ENCODE results near the gene CEP44. TPM values are rescaled to one million over a fixed set of nuclear protein-coding genes. Genes with fewer than 3 reads are reported as not detected.

Gene CEP44
- total RNA-seq, 4 donors from 2014 or later = 3.1 to 12.9 (median 7.5) TPM

GRCh38 chr4:174349156-174349555 is 65.4 kb downstream of the CEP44 start:
- H3K27ac ChIP-seq = no peak overlapping the region
- no peaks in the 10 kb centered on the region for H3K36me3 ChIP-seq
- no peak for ATAC-seq
- no peak overlapping the region for H3K4me3 ChIP-seq
- H3K9me3 ChIP-seq = no peaks in the 10 kb centered on the region
- H3K27me3 ChIP-seq = no peaks in the 10 kb centered on the region
- H3K4me1 ChIP-seq = peaks cover 4 to 5% of the 10 kb centered on the region in 2 donors
- DNase-seq = no peak
- in situ Hi-C loops (cut with MboI; ENCODE audit: low sequenced_read_pairs in 4 of 4) (no loop called here), intact Hi-C loops (cut with DNase I; ENCODE audit: low total_unique reads) (no loop called here)
- no peak for TF ChIP-seq CTCF (IDR thresholded peaks at IDR 0.05 in 4 of 5, conservative IDR thresholded peaks at IDR 0.05 in 1 of 5)
- no peak for TF ChIP-seq POLR2A (IDR thresholded peaks at IDR 0.05)

GRCh38 chr4:174352061-174352819 is 68.5 kb downstream of the CEP44 start:
- in situ Hi-C loops (cut with MboI; ENCODE audit: low sequenced_read_pairs in 4 of 4) = loop anchor here in 2 of 4 donors (25.0 kb wide), 2 partner anchors 285 to 1185 kb away; no protein-coding TSS in a partner anchor
- ATAC-seq = peak in 1 of 2 donors; percentile 33
- no peak overlapping the region for H3K27ac ChIP-seq

GRCh38 chr4:174357321-174357720 is 73.6 kb downstream of the CEP44 start:
- in situ Hi-C loops (cut with MboI; ENCODE audit: low sequenced_read_pairs in 4 of 4) (loop anchor here in 2 of 4 donors (25.0 kb wide), 2 partner anchors 280 to 1180 kb away; no protein-coding TSS in a partner anchor), intact Hi-C loops (cut with DNase I; ENCODE audit: low total_unique reads) (no loop called here)
- H3K4me1 ChIP-seq = peaks cover 0 to 3% of the 10 kb centered on the region in 2 donors
- DNase-seq (no peak), ATAC-seq (no peak)
- no peaks in the 10 kb centered on the region for H3K27me3 ChIP-seq
- no peaks in the 10 kb centered on the region for H3K9me3 ChIP-seq
- no peak overlapping the region for H3K4me3 ChIP-seq
- no peaks in the 10 kb centered on the region for H3K36me3 ChIP-seq
- H3K27ac ChIP-seq = no peak overlapping the region
- TF ChIP-seq CTCF (IDR thresholded peaks at IDR 0.05 in 4 of 5, conservative IDR thresholded peaks at IDR 0.05 in 1 of 5) (no peak), POLR2A (IDR thresholded peaks at IDR 0.05) (no peak)

More at GRCh38 chr4:174352061-174352819, 68.5 kb downstream of the CEP44 start:
- peaks cover 4 to 5% of the 10 kb centered on the region in 2 donors for H3K4me1 ChIP-seq
- no peaks in the 10 kb centered on the region for H3K36me3 ChIP-seq
- no peak overlapping the region for H3K4me3 ChIP-seq
- H3K27me3 ChIP-seq = no peaks in the 10 kb centered on the region
- intact Hi-C loops (cut with DNase I; ENCODE audit: low total_unique reads) = no loop called here
- H3K9me3 ChIP-seq = no peaks in the 10 kb centered on the region
- DNase-seq = no peak
- no peak for TF ChIP-seq POLR2A (IDR thresholded peaks at IDR 0.05)
- no peak for TF ChIP-seq CTCF (IDR thresholded peaks at IDR 0.05 in 4 of 5, conservative IDR thresholded peaks at IDR 0.05 in 1 of 5)

GRCh38 chr4:174358410-174358809 is 74.7 kb downstream of the CEP44 start:
- Histone ChIP-seq H3K4me1 (no peaks in the 10 kb centered on the region), H3K36me3 (no peaks in the 10 kb centered on the region), H3K27me3 (no peaks in the 10 kb centered on the region), H3K4me3 (no peak overlapping the region), H3K27ac (no peak overlapping the region), H3K9me3 (no peaks in the 10 kb centered on the region)
- in situ Hi-C loops (cut with MboI; ENCODE audit: low sequenced_read_pairs in 4 of 4) (loop anchor here in 2 of 4 donors (25.0 kb wide), 2 partner anchors 279 to 1179 kb away; no protein-coding TSS in a partner anchor), intact Hi-C loops (cut with DNase I; ENCODE audit: low total_unique reads) (no loop called here)
- no peak for ATAC-seq
- TF ChIP-seq POLR2A (IDR thresholded peaks at IDR 0.05) = no peak
- TF ChIP-seq CTCF (IDR thresholded peaks at IDR 0.05 in 4 of 5, conservative IDR thresholded peaks at IDR 0.05 in 1 of 5) = no peak
- no peak for DNase-seq
